AG04449 (cell line): ENCODE results near the gene GPR179.
"Not testable (repeated sequence)": the region's sequence is repeated elsewhere in the genome, so short reads cannot be mapped to it uniquely, and the experiment has no call there.

Source experiments
- CTCF ChIA-PET: fragments of 350-600 bp; formaldehyde crosslinking; extraction: SDS; loops from one replicate; lab custom pipeline; 2021; ENCODE audit warnings: antibody characterized with exemption; lab: Yijun Ruan, JAX
- POLR2A ChIA-PET: fragments of 400-600, 350-600 bp; formaldehyde crosslinking; extraction: SDS; loops from one replicate; lab custom pipeline; 2020; ENCODE audit warnings: antibody characterized with exemption, inconsistent platforms; lab: Yijun Ruan, JAX
- DNase-seq: peaks from one replicate; pipeline ENCODE4 v3.0.0-alpha.2; 2010; ENCODE audit warnings: low read depth, low spot score
- H3K4me3 ChIP-seq: 2 replicates; pipeline ENCODE4 v1.5.1; 2011; ENCODE audit warnings: low read depth, mild to moderate bottlenecking, control low read depth, low read length
- CTCF ChIP-seq: IDR thresholded peaks from one replicate; pipeline ENCODE4 v1.5.1; 2011; ENCODE audit warnings: mild to moderate bottlenecking, moderate library complexity, low read length, control low read depth, inconsistent platforms; ENCODE audit not compliant: insufficient read depth; ENCODE audit errors: missing control alignments

The GPR179 gene

DNA sequence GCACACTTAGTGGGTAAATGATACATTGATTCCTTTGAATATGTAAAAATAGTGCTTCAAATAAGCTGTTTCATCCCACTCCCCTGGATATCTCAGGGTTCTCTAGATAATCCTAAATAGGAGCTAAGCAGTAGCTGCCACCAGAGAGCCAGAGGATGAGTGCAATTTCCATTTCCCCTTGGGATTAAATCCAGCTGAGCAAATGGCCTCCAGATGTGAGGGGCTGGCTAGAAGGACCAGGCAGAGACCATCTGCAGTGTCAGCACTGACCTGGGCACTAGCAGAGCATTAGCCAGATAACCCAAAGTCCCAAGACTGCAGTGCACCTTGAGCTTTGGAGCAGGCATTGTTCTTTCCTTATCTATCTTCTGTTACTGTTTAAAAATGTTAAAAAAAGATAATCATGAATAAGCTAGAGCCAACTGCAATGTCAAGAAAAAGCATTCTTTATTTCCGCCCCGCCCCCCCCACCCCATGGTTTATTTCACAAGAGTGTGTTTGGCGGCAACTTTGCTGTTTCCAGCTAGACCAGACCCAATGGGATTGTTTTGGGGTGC, 19.5 kb downstream of the GPR179 start:
- POLR2A ChIA-PET = no interaction called here
- no peak for DNase-seq
- no peak overlapping the region for H3K4me3 ChIP-seq
- CTCF ChIA-PET = interaction anchor here (0.6 to 11.8 kb wide), 8 partner anchors 8 to 343 kb away, joined by 3 to 140 read pairs (median 11); no protein-coding TSS in a partner anchor
- TF ChIP-seq CTCF = no peak

GRCh38 chr17:38322897-38323296, 20.9 kb downstream of the GPR179 start:
- no peak overlapping the region for H3K4me3 ChIP-seq
- DNase-seq = no peak
- CTCF ChIA-PET = interaction anchor here (0.8 to 11.8 kb wide), 15 partner anchors 9 to 345 kb away, joined by 3 to 140 read pairs (median 5); partner anchors contain the start of gene SOCS7
- no peak for TF ChIP-seq CTCF
- POLR2A ChIA-PET = no interaction called here

DNA sequence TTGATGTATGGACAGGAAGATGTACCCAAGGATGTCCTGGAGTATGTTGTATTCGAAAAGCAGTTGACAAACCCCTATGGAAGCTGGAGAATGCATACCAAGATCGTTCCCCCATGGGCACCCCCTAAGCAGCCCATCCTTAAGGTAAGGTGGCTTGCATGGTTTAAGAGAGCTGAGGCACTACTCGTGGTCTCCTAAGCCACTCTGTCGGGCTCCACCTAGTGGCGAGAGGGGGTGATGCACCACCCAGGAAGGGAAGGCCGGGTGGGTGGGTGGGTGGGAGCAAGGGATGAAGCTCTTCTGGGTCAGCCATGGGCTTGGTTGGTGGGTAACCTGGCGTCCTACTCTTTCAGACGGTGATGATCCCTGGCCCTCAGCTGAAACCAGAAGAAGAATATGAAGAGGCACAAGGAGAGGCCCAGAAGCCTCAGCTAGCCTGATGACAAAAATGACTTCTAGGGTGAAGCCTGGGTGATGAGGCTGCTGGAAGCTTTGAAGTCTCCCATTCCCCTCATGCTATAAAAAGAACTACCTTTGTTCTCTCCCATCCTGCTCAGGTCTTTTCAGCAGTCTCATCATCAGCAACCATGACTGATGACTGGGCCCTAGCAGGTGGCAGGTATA, 21.5 kb downstream of the GPR179 start:
- CTCF ChIA-PET = interaction anchor here (0.8 to 11.8 kb wide), 19 partner anchors 10 to 346 kb away, joined by 3 to 140 read pairs (median 5); partner anchors contain the start of gene SOCS7
- no peak overlapping the region for H3K4me3 ChIP-seq
- POLR2A ChIA-PET = no interaction called here
- no peak for DNase-seq
- TF ChIP-seq CTCF = peak; percentile 77

GRCh38 chr17:38320482-38320881, 23.3 kb downstream of the GPR179 start:
- ChIA-PET POLR2A (interaction anchor here (0.8 kb wide), 1 partner anchor 21 kb away, joined by 4 read pairs; no protein-coding TSS in a partner anchor), CTCF (interaction anchor here (1.0 to 11.8 kb wide), 2 partner anchors 12 to 124 kb away, joined by 3 to 140 read pairs; no protein-coding TSS in a partner anchor)
- no peak for TF ChIP-seq CTCF
- H3K4me3 ChIP-seq = no peak overlapping the region
- DNase-seq = no peak

GRCh38 chr17:38317081-38317480, 26.7 kb downstream of the GPR179 start:
- CTCF ChIA-PET = interaction anchor here (2.1 to 11.8 kb wide), 3 partner anchors 8 to 32 kb away, joined by 11 to 140 read pairs (median 15); no protein-coding TSS in a partner anchor
- H3K4me3 ChIP-seq = no peak overlapping the region
- POLR2A ChIA-PET = no interaction called here
- no peak for TF ChIP-seq CTCF
- no peak for DNase-seq

DNA sequence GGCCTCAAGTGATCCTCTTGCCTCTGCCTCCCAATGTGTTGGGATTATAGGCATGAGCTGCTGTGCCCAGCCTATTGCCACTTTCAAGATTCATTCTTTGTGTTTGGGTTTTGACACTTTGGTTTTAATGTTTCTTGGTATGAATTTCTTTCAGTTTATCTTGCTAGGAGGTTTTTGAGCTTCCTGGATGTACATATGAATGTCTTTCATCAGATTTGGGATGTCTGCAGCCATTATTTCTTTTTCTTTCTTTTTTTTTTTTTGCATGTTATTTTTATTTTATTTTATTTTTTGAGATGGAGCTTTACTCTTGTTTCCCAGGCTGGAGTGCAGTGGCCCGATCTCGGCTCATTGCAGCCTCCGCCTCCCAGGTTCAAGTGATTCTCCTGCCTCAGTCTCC, 28.3 kb downstream of the GPR179 start:
- H3K4me3 ChIP-seq = no peak overlapping the region
- no peak for DNase-seq
- ChIA-PET POLR2A (no interaction called here), CTCF (interaction anchor here (2.1 to 11.8 kb wide), 3 partner anchors 9 to 34 kb away, joined by 11 to 140 read pairs (median 15); no protein-coding TSS in a partner anchor)
- TF ChIP-seq CTCF = no peak

- H3K4me3 ChIP-seq = peak within 1 kb of the TSS; percentile 68
- peak; percentile 76 for DNase-seq
- POLR2A ChIA-PET = not testable (repeated sequence)
- CTCF ChIA-PET = interaction anchor here (1.2 kb wide), 1 partner anchor 34 kb away, joined by 3 read pairs; no protein-coding TSS in a partner anchor
These were observed 46.8 kb downstream of the GPR179 start, which contains the start of gene MRPL45 for GRCh38 chr17:38296834-38297517. TSS of gene MRPL45 (plus strand) at chr17:38297168. CDS start at chr17:38297184, 16 bp downstream.

DNA sequence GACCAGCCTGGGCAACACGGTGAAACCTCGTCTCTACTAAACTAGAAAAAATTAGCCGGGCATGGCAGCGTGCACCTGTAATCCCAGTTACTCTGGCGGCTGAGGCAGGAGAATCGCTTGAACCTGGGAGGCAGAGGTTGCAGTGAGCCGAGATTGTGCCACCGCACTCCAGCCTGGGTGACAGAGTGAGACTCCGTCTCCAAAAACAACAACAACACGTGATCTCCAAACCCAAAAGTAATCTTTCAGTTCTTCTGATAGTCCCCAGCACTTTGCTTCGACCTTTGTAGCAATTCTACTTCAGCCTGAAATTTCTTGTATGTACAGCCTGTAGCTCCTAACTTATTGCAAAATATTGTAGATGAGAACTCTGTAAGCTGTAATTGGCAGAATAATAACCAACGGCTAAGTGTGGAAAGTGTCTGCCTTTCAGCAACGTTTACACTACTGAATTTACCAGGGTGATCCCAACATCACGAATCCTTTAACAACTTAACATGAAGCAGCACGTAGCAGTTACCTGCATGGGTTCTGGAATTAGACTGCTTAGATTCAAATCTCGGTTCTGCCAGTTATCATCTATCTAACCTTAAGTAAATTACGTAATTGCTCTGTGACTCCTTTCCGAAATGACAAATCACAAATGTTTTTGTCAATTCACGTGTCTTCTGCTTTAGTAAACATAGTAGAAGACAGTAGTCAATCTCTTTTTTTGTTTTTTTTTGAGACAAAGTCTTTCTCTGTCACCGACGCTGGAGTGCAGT, 48.0 kb downstream of the GPR179 start:
- DNase-seq, POLR2A ChIA-PET, H3K4me3 ChIP-seq: not testable (repeated sequence)
- CTCF ChIA-PET = interaction anchor here (1.2 kb wide), 1 partner anchor 36 kb away, joined by 3 read pairs; no protein-coding TSS in a partner anchor
